H1 (cell line): ENCODE data around the gene FAS. TPM values are rescaled to one million over a fixed set of nuclear protein-coding genes. Genes with fewer than 3 reads are reported as not detected.

ENCODE experiments used
- CTCF ChIA-PET: fragments of 300-600 bp; sonication (Branson Sonifier 250); formaldehyde crosslinking; loops from one replicate; lab custom pipeline; 2021; ENCODE audit not compliant: partially characterized antibody; lab: Charles Lee
- POLR2A ChIA-PET: fragments of 300-600 bp; sonication (Branson Sonifier 250); formaldehyde crosslinking; loops from one replicate; lab custom pipeline; 2021; ENCODE audit warnings: inconsistent platforms; ENCODE audit not compliant: partially characterized antibody; lab: Charles Lee
- DNase-seq, 2 experiments: peaks; one replicate each; pipeline versions ENCODE4 v3.0.0 to v3.0.0-alpha.2; 2010 to 2022; ENCODE audit warnings: low spot score in 2 of 2, low read depth in 1 of 2, mixed read lengths in 1 of 2
- FAIRE-seq: peaks from 2 replicates; lab custom pipeline; 2011; peaks lifted over from hg19 to GRCh38; lab: Jason Lieb, UNC
- H2AFZ ChIP-seq: 2 replicates; pipeline ENCODE4 v1.8.1; 2012; ENCODE audit warnings: low read length, inconsistent platforms
- H2AK5ac ChIP-seq: 2 replicates; pipeline ENCODE4 v1.6.1; 2013; ENCODE audit warnings: low read depth, low read length
- H2BK120ac ChIP-seq: replicated peaks from 2 replicates; pipeline ENCODE3; 2013; ENCODE audit warnings: low read depth, low read length, inconsistent platforms
- H2BK12ac ChIP-seq: 2 replicates; pipeline ENCODE4 v1.6.1; 2013; ENCODE audit warnings: low read depth, low read length
- H2BK15ac ChIP-seq: 2 replicates; pipeline ENCODE4 v1.6.1; 2013; ENCODE audit warnings: low read length
- H2BK20ac ChIP-seq: 2 replicates; pipeline ENCODE4 v1.6.1; 2013; ENCODE audit warnings: low read length
- H2BK5ac ChIP-seq: 2 replicates; pipeline ENCODE4 v1.6.1; 2013; ENCODE audit warnings: low read depth, low read length
- H3K14ac ChIP-seq: 2 replicates; pipeline ENCODE4 v1.6.1; 2013; ENCODE audit warnings: inconsistent platforms; ENCODE audit not compliant: insufficient read length
- H3K18ac ChIP-seq: 2 replicates; pipeline ENCODE4 v1.6.1; 2013; ENCODE audit warnings: low read length; ENCODE audit errors: extremely low read depth
- H3K23ac ChIP-seq: 2 replicates; pipeline ENCODE4 v1.6.1; 2013; ENCODE audit warnings: inconsistent platforms; ENCODE audit not compliant: insufficient read length
- H3K23me2 ChIP-seq: 2 replicates; pipeline ENCODE4 v1.6.1; 2013; ENCODE audit warnings: low read depth, low read length
- H3K27ac ChIP-seq: 2 replicates; pipeline ENCODE4 v1.6.1; 2011; ENCODE audit warnings: low read depth, low read length, inconsistent platforms
- H3K27me3 ChIP-seq, 4 experiments: replicated peaks in 1 of 4; 1 replicate in 1 of 4; 2 replicates in 3 of 4; pipeline versions ENCODE4 v1.6.1 to v1.8.1; 2011 to 2013; ENCODE audit warnings: low read length in 3 of 4, mild to moderate bottlenecking in 3 of 4, inconsistent platforms in 2 of 4, mixed read lengths in 2 of 4, moderate library complexity in 1 of 4; ENCODE audit not compliant: control insufficient read depth in 3 of 4, insufficient read depth in 3 of 4; ENCODE audit errors: extremely low read depth in 1 of 4
- H3K36me3 ChIP-seq, 4 experiments: 2 replicates each; pipeline versions ENCODE4 v1.6.1 to v1.8.1; 2011 to 2013; ENCODE audit warnings: mild to moderate bottlenecking in 4 of 4, low read length in 3 of 4, moderate library complexity in 2 of 4, control low read depth in 1 of 4, inconsistent platforms in 1 of 4; ENCODE audit not compliant: insufficient read depth in 4 of 4, control insufficient read depth in 2 of 4
- H3K4ac ChIP-seq: replicated peaks from 2 replicates; pipeline ENCODE3; 2013; ENCODE audit warnings: low read length, low read depth, mixed read lengths, inconsistent platforms; ENCODE audit not compliant: insufficient read length
- H3K4me1 ChIP-seq, 4 experiments: replicated peaks in 1 of 4; 1 replicate in 1 of 4; 2 replicates in 3 of 4; pipeline versions ENCODE4 v1.6.1 to v1.8.1; 2011 to 2013; ENCODE audit warnings: low read length in 3 of 4, inconsistent platforms in 2 of 4, mixed read lengths in 1 of 4; ENCODE audit not compliant: insufficient read depth in 4 of 4, control insufficient read depth in 3 of 4
- H3K4me2 ChIP-seq, 2 experiments: 2 replicates each; pipeline versions ENCODE4 v1.6.1 to v1.8.1; 2011 to 2013; ENCODE audit warnings: low read depth in 2 of 2, low read length in 2 of 2, control low read depth in 1 of 2, inconsistent platforms in 1 of 2, mild to moderate bottlenecking in 1 of 2; ENCODE audit not compliant: insufficient read depth in 1 of 2
- H3K4me3 ChIP-seq, 4 experiments: fragments of 200-600, 300-600 bp in 1 of 4; sonication (generic), shearing (Covaris generic), sonication (Bioruptor Twin) in 1 of 4; 2 replicates each; pipeline versions ENCODE4 v1.5.1 to v1.8.1; 2011 to 2016; ENCODE audit warnings: low read length in 4 of 4, low read depth in 3 of 4, control low read depth in 2 of 4, inconsistent platforms in 2 of 4, mild to moderate bottlenecking in 2 of 4, mixed read lengths in 1 of 4, moderate library complexity in 1 of 4; ENCODE audit not compliant: insufficient read depth in 2 of 4; ENCODE audit errors: extremely low read depth in 1 of 4
- H3K56ac ChIP-seq: replicated peaks from 2 replicates; pipeline ENCODE3; 2013; ENCODE audit warnings: low read depth, mild to moderate bottlenecking, mixed read lengths, low read length, inconsistent platforms; ENCODE audit not compliant: insufficient read length
- H3K79me1 ChIP-seq: 2 replicates; pipeline ENCODE4 v1.6.1; 2013; ENCODE audit warnings: low read depth, low read length, control low read depth
- H3K79me2 ChIP-seq, 2 experiments: 2 replicates each; pipeline versions ENCODE4 v1.6.1 to v1.8.1; 2012 to 2013; ENCODE audit warnings: low read length in 2 of 2, mild to moderate bottlenecking in 2 of 2, inconsistent platforms in 1 of 2; ENCODE audit not compliant: insufficient read depth in 2 of 2, control insufficient read depth in 1 of 2
- H3K9ac ChIP-seq, 4 experiments: replicated peaks in 1 of 4; 1 replicate in 1 of 4; 2 replicates in 3 of 4; pipeline versions ENCODE4 v1.6.1 to v1.8.1; 2011 to 2013; ENCODE audit warnings: low read depth in 3 of 4, low read length in 3 of 4, control low read depth in 2 of 4, mild to moderate bottlenecking in 2 of 4, moderate library complexity in 2 of 4, inconsistent platforms in 1 of 4; ENCODE audit errors: extremely low read depth in 1 of 4
- H3K9me3 ChIP-seq, 2 experiments: 2 replicates each; pipeline versions ENCODE4 v1.6.1 to v1.8.1; 2012 to 2013; ENCODE audit warnings: mild to moderate bottlenecking in 2 of 2, moderate library complexity in 2 of 2, control low read depth in 1 of 2, inconsistent platforms in 1 of 2, low read depth in 1 of 2, low read length in 1 of 2, mixed read lengths in 1 of 2; ENCODE audit not compliant: insufficient read depth in 2 of 2
- H4K20me1 ChIP-seq, 2 experiments: replicated peaks in 1 of 2; 2 replicates each; pipeline versions ENCODE3 to v1.8.1; 2011 to 2013; ENCODE audit warnings: inconsistent platforms in 2 of 2, low read length in 2 of 2, mild to moderate bottlenecking in 1 of 2; ENCODE audit not compliant: insufficient read depth in 2 of 2, control insufficient read depth in 1 of 2
- H4K5ac ChIP-seq: 2 replicates; pipeline ENCODE4 v1.6.1; 2013; ENCODE audit warnings: low read length, low read depth, mixed read lengths, inconsistent platforms; ENCODE audit not compliant: insufficient read length
- H4K8ac ChIP-seq: 2 replicates; pipeline ENCODE4 v1.8.0; 2013; ENCODE audit warnings: mild to moderate bottlenecking, moderate library complexity, low read length, inconsistent platforms; ENCODE audit not compliant: insufficient read depth; ENCODE audit errors: extremely low read depth
- H4K91ac ChIP-seq: replicated peaks from 2 replicates; pipeline ENCODE3; 2013; ENCODE audit warnings: low read length, mixed read lengths, inconsistent platforms; ENCODE audit not compliant: insufficient read length
- ASH2L ChIP-seq: fragments of 200-600, 300-600 bp; sonication (generic); IDR thresholded peaks from one replicate; pipeline ENCODE4 v1.7.1; 2017; ENCODE audit warnings: low read length
- CBX8 ChIP-seq: fragments of 300-800, 300-1000 bp; sonication (generic); IDR thresholded peaks from 2 replicates; pipeline ENCODE4 v1.7.1; 2016; ENCODE audit warnings: low read depth, low read length, borderline replicate concordance
- EGR1 ChIP-seq: IDR thresholded peaks from 2 replicates; pipeline ENCODE4 v1.6.1; 2011; ENCODE audit warnings: low read depth, low read length, borderline replicate concordance
- EZH2 ChIP-seq: fragments of 200-600 bp; sonication (generic); IDR thresholded peaks from 2 replicates; pipeline ENCODE4 v1.7.1; 2012; ENCODE audit warnings: low read depth, mild to moderate bottlenecking, moderate library complexity, low read length, inconsistent platforms; ENCODE audit not compliant: severe bottlenecking
- HDAC2 ChIP-seq, 2 experiments: fragments of 300-600 bp in 1 of 2; sonication (generic) in 1 of 2; IDR thresholded peaks; 2 replicates each; pipeline ENCODE4 v1.6.1; 2011 to 2012; ENCODE audit warnings: low read depth in 2 of 2, low read length in 2 of 2, mild to moderate bottlenecking in 2 of 2, moderate library complexity in 2 of 2, borderline replicate concordance in 1 of 2, inconsistent platforms in 1 of 2
- JUN ChIP-seq: IDR thresholded peaks from 2 replicates; pipeline ENCODE4 v1.6.1; 2011; ENCODE audit warnings: low read depth, mild to moderate bottlenecking, improper control_type of control experiment, low read length
- KDM4A ChIP-seq: IDR thresholded peaks from one replicate; pipeline ENCODE4 v1.7.1; 2012; ENCODE audit warnings: low read depth, mild to moderate bottlenecking, moderate library complexity, low read length, inconsistent platforms; ENCODE audit not compliant: severe bottlenecking
- MAFK ChIP-seq: IDR thresholded peaks from 2 replicates; pipeline ENCODE4 v1.6.1; 2012; ENCODE audit warnings: low read depth, mild to moderate bottlenecking, improper control_type of control experiment, low read length
- NRF1 ChIP-seq: IDR thresholded peaks from 2 replicates; pipeline ENCODE4 v1.6.1; 2011; ENCODE audit warnings: mild to moderate bottlenecking, low read depth, low read length, improper control_type of control experiment
- POLR2AphosphoS5 ChIP-seq: IDR thresholded peaks from 2 replicates; pipeline ENCODE4 v1.6.1; 2011; ENCODE audit warnings: low read depth, low read length
- RNF2 ChIP-seq: fragments of 200-900, 300-1000 bp; sonication (generic); IDR thresholded peaks from 2 replicates; pipeline ENCODE4 v1.7.1; 2016; ENCODE audit warnings: borderline replicate concordance, low read depth, mild to moderate bottlenecking, antibody characterized with exemption, low read length; ENCODE audit not compliant: poor library complexity, severe bottlenecking; ENCODE audit errors: missing control alignments
- SIX5 ChIP-seq: IDR thresholded peaks from 2 replicates; pipeline ENCODE4 v1.6.1; 2011; ENCODE audit warnings: mild to moderate bottlenecking, low read depth, low read length
- TEAD4 ChIP-seq: IDR thresholded peaks from 2 replicates; pipeline ENCODE4 v1.6.1; 2012; ENCODE audit warnings: low read depth, low read length, inconsistent platforms, mixed read lengths
- WGBS, 2 experiments: shearing (Covaris generic) in 1 of 2; methylation state at CpG; one replicate each; pipeline versions ENCODE4 v1.1.6 to v1.1.7; 2013 to 2015; ENCODE audit warnings: low lambda C conversion rate in 2 of 2, mixed read lengths in 2 of 2, inconsistent platforms in 1 of 2, low coverage in 1 of 2, missing lambda C conversion rate in 1 of 2; ENCODE audit not compliant: insufficient replicate concordance in 2 of 2, insufficient coverage in 1 of 2, insufficient read length in 1 of 2; ENCODE audit errors: extremely low coverage in 1 of 2, missing lambda C conversion rate in 1 of 2; 5-methylcytosine and 5-hydroxymethylcytosine counted together
- polyA plus RNA-seq, 7 experiments: library from polyadenylated mRNA; depleted of rRNA in 3 of 7; stranded (reverse) in 5 of 7; unstranded in 2 of 7; fragments of >200 nt in 5 of 7; fragments of 200-250 nt in 2 of 7; gene quantifications; 1 replicate in 5 of 7; 2 replicates in 1 of 7; 4 replicates in 1 of 7; pipeline versions ENCODE4 v1.2.1 to v1.2.3, GENCODE V29; 2011 to 2013; ENCODE audit warnings: missing spikeins in 2 of 7, mixed read lengths in 2 of 7
- total RNA-seq: library from RNA; stranded (reverse); fragmentation: NEBNext Ultra II Directional; extraction: Animal tissue kit (Norgen Biotek cat#: 25700); gene quantifications from 2 replicates; pipeline ENCODE4 v1.2.1, GENCODE V29; 2021
- TF ChIP-seq, protein P1 (sequence below): IDR thresholded peaks from 2 replicates; pipeline ENCODE4 v1.6.1; 2012; ENCODE audit warnings: inconsistent platforms

FAS gene
- total and polyA plus RNA-seq, 2 of the 8 experiments (the other 6 are each of a cell fraction or from before 2014, with no cell fraction given), result 4.0 to 6.7 TPM

DNA sequence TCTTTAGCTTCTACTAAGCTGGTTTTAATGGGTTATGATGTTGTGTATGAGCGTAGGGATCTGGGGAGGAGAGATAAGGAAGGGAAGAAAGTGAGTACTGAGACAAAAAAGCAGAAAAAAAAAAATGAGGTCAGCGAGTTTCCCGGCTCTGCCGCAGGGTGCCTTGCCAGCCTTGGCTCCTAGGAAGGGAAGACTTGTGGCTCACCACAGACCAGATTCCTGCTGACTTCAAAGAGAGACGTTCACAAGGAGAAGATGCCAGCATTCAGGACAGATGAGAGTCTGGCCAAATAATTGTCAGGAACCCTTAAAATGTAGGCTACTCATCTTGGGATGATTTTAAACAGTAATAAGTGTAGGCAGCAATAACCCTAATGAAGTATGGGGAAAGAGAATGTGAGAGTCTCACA, 11.4 kb upstream of the FAS start:
- Histone ChIP-seq H3K4ac (no peak overlapping the region), H2BK15ac (no peak overlapping the region), H2BK20ac (no peak overlapping the region), H4K91ac (no peak overlapping the region), H2BK5ac (no peak overlapping the region), H3K79me1 (no peaks in the 10 kb centered on the region), H3K14ac (no peak overlapping the region), H3K27ac (no peak overlapping the region), H4K5ac (no peak overlapping the region), H3K18ac (no peak overlapping the region), H3K9ac (no peak overlapping the region), H3K23ac (no peak overlapping the region), H4K8ac (no peak overlapping the region), H3K4me1 (no peaks in the 10 kb centered on the region), H3K79me2 (no peaks in the 10 kb centered on the region), H2AFZ (no peak overlapping the region), H2AK5ac (no peak overlapping the region), H3K27me3 (no peaks in the 10 kb centered on the region), H2BK120ac (no peak overlapping the region), H3K4me2 (no peak overlapping the region), H3K56ac (no peak overlapping the region), H3K23me2 (no peaks in the 10 kb centered on the region), H2BK12ac (no peak overlapping the region), H3K36me3 (no peaks in the 10 kb centered on the region), H3K9me3 (no peaks in the 10 kb centered on the region), H3K4me3 (no peak overlapping the region), H4K20me1 (no peaks in the 10 kb centered on the region)
- 65 to 100% methylated on average over 1 to 5 of the region's 5 CpGs for WGBS, 2 experiments
- no peak for DNase-seq
- POLR2A ChIA-PET, result no interaction called here
- no peak for FAIRE-seq
- CTCF ChIA-PET, result interaction anchor here (1.0 to 3.3 kb wide), 4 partner anchors 9 to 46 kb away, joined by 3 to 14 read pairs (median 4); partner anchors contain the start of gene FAS
- TF ChIP-seq HDAC2 (IDR thresholded peaks at IDR 0.05; ENCODE audit: borderline replicate concordance in 1 of 2, low read depth in 2 of 2, low read length in 2 of 2) (no peak), RNF2 (no peak), NRF1 (no peak), EZH2 (no peak), POLR2AphosphoS5 (no peak), TEAD4 (no peak), MAFK (no peak), KDM4A (no peak), SIX5 (no peak), CBX8 (no peak), EGR1 (no peak), JUN (no peak), ASH2L (no peak)
- TF ChIP-seq, protein P1, sequence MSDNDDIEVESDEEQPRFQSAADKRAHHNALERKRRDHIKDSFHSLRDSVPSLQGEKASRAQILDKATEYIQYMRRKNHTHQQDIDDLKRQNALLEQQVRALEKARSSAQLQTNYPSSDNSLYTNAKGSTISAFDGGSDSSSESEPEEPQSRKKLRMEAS, result no peak
